Esophagus mucosa (tissue), 1 donor: Measurements from ENCODE around the gene PRCP. TPM values are rescaled to one million over a fixed set of nuclear protein-coding genes. Genes with fewer than 3 reads are reported as not detected.
"Not testable (repeated sequence)": the region's sequence is repeated elsewhere in the genome, so short reads cannot be mapped to it uniquely, and the experiment has no call there.

Source experiments
- ATAC-seq: fragments of 200-7000 bp; cut with Tn5 transposase; one replicate; pipeline ENCODE4 v1.9.1; 2020
- total RNA-seq: library from RNA; stranded (reverse); gene quantifications from one replicate; pipeline ENCODE4 v1.2.4, GENCODE V29; 2023
- donor health status: DM: yes; HTN: yes; CAD: no.

The PRCP gene
- total RNA-seq, 1 donor from 2014 or later = 48.5 TPM

DNA sequence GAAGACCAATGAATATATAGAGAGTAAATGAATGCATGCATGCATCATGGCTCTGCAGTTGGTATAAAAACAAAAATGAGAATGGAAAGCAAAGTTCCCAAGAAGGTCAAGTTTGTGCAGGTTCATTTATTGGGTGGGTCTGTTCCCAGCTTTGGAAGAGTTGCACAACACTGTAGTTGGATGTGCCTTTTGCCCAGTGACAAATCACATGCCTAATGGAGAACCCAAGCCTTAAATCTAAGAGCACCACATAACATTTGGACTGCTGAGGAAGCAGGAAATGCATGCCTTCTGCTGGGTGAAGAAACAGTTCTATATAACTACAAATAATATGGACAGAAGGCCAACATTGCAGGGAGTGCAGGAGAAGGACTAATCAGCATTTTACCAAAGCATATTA is 30.6 kb downstream of the PRCP start:
- ATAC-seq = peak; percentile 91

DNA sequence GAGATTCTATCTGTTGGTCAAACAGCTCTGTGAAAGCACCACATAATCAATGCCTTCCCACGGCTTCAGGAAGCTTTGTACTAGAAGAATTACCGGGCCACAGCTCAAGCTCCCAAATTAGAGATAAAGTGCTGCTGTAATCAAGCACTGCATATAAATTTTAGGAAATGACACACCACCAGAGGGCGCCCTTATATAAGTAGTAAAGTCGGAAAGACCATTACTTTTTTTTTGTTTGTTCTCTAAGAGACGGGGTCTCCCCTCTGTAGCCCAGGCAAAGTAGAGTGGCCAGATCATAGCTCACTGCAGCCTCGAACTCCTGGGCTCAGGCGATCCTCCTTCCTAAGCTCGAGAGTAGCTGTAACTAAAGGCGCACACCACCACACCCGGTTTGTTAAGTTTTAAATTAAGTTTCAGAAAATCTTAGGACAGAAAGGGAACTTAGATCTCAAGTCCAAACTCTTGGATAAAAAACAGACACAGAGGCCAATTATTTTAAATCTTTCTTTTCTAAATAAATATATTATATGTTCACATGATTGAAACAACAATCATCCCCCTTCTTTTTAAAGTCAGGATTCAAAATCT is 32.6 kb downstream of the PRCP start:
- ATAC-seq = peak; percentile 51

DNA sequence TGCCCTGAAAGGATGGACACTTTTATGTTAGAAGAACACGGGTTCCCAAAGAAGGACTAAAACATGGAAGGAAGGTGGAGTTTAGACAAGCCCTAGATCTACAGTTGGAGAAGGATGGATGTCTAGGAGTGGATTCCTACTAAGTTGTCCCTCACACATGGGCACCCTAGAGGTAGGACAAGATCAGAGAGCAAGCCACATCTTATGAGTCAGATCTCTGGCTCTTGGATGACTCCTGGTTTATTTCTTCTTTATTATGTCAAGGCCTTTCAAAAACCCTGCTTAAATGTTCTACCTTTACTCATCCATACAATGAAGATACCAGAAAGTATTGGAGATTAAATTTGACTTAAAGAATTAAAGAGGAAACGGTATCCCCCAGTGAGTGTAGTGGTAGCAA is 34.4 kb downstream of the PRCP start:
- ATAC-seq = no peak

DNA sequence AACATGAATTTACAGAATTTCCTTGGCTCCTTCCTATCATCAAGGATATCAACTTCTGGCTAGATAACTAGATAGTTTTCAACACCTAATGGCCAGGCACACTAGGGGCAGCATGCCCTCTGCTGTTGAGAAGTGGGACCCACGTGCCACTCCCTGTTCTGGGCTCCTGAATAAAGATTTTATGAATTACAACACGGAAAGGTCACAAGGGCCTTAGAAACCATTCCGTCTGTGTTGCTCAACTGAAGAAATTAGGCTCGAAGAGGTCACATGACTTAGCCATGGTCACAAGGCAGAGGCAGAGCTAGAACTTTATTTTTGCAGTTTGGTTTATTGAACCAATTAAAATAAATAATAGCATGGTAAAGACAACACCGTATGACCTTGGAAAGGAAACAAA is 36.0 kb downstream of the PRCP start:
- ATAC-seq = peak; percentile 63

DNA sequence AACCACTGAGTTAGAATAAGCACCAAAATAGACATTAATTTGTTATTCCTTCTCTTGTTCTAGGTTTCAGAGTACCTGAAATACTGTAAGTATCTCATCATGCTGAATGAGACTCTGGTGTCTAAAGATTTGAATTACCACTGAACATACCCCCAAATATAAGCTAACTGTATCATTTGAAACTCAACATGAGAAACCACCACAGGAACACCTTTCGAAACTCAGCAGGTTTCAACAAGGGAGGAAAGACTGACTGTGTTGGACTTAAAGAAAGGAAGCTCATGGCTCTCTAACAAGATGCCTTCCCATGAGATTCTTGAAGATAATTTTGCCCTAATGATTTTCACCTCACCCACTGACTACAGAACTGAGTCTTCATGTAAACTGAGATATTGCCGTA is 37.0 kb downstream of the PRCP start:
- ATAC-seq = no peak

DNA sequence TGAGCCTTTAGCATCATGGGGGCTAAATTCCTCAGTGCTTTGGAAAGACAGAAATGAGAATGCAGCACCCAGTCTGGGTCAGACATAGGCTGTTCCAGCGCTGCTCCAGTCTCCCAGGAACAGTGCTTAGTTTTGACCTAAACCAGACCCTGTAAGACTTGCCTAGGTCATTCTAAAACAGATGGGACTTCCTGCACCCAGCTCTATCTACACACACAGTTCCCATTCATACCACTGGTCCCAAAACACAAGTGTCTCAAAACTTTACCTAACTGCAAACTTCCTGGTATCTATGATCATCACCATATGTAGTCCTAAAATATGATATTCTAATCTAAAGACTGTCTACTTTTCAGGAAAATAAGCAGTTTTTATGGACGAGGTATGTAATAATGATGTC is 37.9 kb downstream of the PRCP start:
- ATAC-seq = no peak

DNA sequence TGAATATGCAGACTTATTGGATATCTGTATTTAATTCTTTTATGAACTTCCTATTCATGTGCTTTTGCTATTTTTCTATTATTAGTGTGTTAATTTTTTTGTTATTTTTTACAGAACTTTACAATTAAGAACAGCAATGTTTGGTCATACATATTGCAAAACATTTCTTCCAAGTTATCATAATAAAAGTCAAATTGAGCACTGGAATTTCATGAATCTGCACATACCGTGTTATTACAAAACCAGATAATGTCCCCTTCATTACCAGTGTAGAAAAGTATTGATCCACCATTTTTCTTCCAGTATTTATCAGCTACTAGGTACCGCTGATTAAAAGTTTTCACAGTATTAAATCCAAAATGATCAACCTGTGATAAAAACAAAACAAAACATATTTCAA is 40.5 kb downstream of the PRCP start:
- ATAC-seq = no peak

DNA sequence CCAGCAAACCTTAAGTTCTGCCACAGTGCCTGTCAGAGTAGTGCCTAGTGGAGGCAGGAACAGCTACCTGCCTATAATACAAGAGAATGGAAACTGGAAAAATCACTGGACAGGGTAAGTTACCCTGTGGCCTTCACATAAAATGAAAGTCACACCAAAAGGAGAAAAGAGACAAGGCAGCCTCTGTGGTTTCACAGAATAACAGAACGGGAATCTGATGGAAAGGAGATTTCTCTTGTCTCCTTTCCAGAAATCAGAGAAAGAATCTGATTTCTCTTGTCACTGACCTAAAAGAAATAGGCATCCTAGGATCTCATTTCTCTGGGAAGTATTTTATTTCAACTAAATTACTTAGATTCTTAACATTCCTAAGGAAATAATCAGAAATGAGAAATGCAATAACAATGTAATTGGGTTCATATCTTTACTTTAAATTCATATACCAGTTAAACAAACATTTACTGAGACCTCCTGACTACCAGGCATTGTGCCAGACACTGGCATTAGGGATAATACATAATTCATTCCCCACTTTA is 41.6 kb downstream of the PRCP start:
- ATAC-seq = no peak

DNA sequence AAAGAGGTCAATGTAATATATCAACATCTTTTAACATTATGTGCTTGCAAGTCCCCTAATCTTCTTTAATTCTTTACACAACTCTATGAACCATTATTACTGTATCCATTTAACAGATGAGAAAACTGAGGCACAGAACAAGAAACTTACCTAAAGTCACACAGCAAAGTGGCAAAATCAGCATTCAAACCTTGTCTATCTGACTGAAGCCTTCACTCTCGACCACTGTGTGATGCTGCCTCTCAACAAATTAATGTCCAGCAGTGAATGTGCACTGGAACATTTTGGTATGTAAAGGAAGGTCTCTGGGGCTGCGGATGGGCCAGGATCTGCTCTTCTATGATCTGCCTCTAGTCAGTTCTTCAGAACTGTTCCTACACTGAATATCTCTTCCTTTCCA is 42.1 kb downstream of the PRCP start:
- no peak for ATAC-seq

DNA sequence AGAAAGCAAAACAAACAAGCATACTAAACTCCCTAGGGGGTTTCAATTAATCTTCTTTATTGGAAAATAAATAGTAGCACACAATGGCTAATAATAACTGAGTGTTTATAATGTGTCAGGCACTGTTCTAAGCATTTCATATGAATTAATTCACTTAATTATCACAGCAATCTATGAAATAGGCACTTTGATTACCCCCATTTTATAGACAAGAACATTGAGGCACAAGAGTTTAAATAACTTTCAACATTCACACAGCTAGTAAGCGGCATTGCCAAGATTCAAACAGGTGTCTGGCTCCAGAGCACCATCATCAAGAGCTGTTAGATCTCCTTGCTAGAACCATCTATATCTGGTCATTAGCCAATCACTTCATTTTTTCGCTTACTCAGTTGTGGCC is 43.1 kb downstream of the PRCP start:
- ATAC-seq = no peak

DNA sequence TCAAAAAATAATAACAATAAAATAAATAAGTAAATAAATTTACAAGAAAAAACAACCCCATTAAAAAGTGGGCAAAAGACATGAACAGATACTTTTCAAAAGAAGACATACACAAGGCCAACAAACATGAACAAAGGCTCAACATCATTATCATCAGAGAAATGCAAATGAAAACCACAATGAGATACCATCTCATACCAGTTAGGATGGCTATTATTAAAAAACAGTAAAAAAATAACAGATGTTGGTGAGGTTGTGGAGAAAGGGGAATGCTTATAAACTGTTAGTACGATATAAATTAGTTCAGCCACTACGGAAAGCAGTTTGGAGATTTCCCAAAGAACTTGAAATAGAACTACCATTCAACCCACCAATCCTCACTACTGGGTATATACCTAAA is 44.6 kb downstream of the PRCP start:
- no peak for ATAC-seq

DNA sequence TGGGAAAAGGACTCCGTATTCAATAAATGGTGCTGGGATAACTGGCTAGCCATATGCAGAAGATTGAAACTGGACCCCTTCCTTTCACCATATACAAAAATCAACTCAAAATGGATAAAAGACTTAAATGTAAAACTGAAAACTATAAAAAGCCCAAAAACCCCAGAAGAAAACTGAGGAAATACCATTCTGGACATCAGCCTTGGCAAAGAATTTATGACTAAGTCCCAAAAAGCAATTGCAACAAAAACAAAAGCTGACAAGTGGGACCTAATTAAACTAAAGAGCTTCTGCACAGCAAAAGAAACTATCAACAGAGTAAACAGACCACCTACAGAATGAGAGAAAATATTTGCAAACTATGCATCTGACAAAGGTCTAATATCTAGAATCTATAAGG is 45.3 kb downstream of the PRCP start:
- not testable (repeated sequence) for ATAC-seq

DNA sequence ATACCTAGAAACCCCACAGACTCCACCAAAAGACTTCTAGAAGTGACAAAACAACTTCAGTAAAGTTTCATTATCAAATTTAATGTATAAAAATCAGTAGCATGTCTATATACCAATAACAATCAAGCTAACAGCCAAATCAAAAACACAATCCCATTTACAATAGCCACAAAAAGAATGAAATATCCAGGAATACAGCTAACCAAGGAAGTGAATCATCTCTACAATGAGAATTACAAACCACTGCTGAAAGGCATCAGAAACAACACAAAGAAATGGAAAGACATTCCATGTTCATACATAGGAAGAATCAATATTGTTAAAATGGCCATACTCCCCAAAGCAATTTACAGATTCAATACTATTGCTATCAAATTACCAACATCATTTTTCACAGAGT is 46.0 kb downstream of the PRCP start:
- ATAC-seq = no peak

DNA sequence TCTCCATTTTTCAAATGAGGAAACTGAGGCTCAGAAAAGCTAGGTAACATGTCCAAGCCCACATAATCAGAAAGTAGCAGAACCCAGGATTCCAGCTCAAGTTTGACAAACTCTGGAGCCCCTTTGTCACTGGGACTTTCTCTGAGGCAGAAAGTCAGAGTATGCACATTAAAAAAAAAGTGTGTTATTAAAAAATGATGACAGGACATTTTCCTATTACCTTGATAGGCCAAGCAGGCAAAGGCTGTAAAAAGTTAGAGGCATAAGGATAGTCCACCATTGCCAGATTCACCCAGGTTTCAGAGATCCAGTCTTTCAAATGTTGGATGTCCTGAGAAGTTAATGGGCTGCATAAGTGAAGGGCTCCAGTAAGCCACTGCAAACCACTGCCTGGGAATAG is 51.4 kb downstream of the PRCP start:
- ATAC-seq = no peak

DNA sequence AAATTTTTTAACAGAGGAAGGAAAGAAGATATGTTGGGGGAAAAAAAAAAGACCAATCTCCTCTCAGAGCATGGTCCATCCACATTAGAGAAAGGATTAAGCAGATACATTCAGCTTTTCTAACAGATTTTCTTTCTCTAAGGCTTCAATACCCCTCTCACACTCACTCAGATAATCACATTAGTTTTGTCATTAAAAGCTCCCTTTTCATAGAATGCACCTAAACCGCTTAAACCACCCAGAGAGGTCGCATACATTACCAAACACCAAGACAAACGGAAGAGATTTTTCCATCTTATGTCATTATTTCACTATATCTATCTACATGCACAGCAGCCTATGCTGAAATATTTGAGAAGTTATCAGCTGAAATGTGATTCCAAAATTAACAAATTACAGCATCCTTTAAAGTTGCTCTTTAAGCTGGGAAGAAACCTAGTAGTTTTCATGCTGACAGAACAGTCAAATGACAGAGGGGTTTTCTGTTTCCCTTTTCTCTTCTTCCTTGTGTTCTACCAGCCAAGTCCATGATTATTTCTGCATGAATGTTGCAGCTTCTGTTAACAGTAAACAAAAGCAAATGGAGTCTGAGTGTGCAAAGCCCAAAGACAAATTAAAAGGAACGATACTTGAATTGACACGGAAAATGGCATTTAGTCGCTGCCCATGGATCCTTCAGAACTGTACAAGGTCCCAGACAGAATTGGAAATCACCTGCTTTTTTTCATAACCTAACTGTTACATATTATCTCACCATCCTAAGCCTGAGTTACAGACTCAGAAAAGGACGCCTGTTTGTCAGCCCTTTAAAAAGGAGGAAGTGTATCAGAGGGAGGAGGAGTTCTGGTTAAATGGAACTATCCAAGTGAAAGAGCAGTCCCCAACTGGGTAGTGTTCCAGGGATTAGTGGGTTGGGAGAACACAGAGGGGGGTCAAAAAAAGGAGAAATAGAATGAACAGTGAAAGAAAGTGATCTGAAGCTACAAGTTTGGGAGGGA is 54.6 kb downstream of the PRCP start:
- ATAC-seq = no peak

DNA sequence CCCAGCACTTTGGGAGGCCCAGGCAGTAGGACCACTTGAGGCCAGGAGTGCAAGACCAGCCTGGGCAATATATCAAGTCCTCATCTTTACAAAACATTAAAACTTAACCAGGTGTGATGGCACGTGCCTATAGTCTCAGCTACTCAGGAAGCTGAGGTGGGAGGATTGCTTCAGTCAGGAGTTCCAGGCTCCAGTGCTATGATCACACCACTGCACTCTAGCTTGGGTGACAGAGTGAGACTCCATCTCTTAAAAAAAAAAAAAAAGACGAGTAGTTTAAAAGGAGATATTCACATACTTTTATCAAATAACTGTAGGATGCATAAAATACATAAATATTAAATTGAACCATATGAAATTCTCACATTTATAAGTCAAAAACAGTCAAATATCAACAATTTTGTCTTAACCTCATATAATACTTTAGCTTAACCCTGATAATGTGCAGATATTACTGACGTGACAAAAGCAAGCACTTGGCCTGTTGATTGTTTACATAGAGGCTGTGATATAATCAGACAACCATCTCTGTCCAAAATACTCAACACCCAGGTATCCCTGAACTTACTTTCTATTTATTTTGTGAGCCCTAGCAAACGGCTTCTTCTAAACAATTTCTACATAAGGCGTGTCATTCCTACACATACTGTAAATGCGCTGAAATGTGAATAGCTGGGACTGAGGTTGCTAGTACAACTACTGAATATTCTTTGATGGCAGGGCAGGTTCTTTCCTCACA is 57.0 kb downstream of the PRCP start:
- ATAC-seq = no peak

DNA sequence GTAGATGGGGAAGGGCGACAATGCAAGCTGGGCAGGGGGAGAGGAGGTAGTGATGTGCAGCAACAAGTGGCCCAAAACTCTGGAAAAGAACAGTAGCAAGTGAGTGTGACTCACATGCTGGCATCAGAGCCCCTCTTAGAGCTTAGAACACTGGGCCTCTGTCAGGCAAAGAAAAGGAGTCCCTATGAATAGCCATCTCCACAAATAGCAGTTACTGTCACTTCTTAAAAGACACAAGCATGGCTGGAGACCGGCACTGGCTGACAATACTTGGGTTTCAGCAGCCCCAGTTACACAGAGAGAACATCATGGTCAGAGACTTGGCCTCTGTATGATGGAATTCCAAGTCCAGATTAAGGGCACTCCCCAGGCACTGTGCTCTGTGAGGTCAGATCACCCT is 58.2 kb downstream of the PRCP start:
- no peak for ATAC-seq

DNA sequence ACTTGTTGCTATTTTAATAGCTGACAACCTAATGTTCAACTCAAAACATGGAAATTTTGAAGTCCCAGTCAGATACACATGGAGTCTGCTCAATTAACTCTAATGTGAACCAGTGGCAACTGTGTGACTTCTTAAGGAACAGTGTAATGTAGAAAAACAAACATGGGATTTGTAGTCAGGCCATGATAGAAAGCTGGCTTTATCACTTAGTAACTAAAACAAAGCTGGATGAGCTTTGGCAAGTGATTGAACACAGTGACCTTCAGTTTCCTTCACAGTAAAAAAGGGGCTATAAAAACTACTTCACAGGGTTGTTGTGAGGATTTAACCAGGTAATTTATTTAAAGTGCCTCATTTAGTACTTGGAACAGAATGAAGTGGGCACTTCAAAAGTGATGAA is 62.6 kb downstream of the PRCP start:
- no peak for ATAC-seq

DNA sequence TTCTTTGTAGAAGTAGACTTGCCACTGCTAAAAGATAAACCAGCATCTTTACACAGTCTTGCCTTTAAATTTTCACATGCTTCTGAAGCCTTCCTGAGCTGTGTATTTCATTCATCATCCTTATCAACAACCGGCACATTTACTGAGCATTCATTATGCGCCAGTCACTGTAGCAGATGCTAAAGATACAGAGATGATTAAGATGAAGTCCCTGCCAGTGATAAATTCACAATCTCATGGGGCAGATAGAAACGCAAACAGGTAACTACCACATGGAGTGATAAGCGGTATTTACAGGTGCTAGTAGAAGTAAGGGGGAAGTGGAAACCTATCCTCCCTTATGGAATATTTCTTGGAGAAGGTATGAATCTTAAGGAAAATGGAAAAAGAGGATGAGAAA is 67.2 kb downstream of the PRCP start:
- ATAC-seq = no peak

DNA sequence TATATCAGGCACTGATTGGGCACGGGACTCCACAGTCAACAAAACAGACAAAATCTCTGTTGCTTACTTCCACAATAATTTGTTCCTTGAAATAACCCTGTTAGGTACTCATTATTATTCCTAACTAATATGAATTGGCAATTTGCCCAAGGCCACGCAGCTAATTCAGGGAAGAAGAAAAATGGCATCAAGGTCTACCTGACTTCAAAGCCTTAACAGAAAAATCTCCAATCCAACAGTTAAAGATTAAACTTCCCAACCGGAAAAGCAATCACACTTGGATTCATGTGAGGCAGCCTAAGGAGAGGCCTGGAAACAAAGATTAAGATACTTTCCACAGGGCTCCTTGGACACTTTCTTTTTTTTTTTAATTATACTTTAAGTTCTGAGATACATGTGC is 68.9 kb downstream of the PRCP start:
- ATAC-seq = no peak

DNA sequence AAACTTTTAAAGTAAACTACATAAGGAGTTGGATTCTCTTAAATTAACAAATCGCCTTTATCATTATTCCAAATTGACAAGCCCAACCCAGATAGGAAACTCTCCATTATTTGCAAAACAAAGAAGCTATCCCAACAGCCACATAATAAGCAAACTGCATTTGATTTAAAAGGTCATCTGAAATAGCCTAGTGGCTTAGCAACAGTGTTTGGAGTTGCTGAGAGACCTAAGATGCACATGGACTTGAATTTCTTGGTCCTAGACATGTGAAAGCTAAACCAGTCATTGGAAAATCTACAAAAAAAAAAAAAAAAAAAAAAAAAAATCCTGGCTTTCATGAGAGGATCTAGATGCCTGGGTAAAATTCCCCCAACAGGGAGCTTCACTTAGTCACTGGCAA is 69.5 kb downstream of the PRCP start:
- no peak for ATAC-seq

DNA sequence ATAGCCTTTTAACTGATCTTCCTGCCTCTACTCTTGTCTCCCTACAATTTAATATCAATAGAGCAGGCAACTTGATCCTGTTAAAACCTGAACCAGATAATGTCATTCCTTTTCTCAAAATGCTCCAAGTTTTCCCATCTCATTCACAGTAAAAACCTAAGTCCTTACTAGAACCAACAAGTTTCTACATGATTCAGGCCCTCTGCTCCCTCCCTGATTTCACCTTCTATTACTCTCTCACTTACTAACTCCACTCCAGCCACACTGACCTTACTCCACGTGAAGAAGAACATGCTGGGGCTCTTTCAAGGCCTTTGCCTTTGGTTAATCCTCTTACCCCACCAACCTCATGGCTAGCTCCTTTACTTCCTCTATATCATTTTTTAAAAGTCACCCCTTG is 71.1 kb downstream of the PRCP start:
- no peak for ATAC-seq

DNA sequence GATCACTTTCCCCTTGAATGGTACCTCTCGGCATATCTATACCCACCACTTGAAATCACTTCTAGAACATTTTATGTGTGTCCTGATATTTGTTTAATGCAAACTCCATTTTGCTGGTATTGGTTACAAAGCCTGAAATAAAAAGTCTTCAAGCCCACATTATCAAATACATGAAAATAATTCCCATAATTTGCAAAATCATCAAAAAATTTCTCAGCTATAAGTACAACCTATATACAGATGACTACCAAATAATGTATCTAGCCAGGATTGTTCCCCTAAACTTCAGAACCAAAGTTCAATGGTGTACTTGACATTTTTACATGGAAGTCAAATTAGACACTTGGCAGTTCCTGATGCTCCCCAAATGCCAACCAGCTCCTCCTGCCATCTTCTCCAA is 71.8 kb downstream of the PRCP start:
- no peak for ATAC-seq
